Kidney epithelial cell (primary cell): ENCODE results near the gene ABO. TPM values are rescaled to one million over a fixed set of nuclear protein-coding genes. Genes with fewer than 3 reads are reported as not detected.

ENCODE experiments used
- DNase-seq: peaks from one replicate; pipeline ENCODE4 v3.0.0-alpha.2; 2010; ENCODE audit warnings: low read depth
- H3K27me3 ChIP-seq: 2 replicates; pipeline ENCODE4 v1.6.0; 2011; ENCODE audit warnings: low read length; ENCODE audit not compliant: control insufficient read depth, insufficient read depth
- H3K36me3 ChIP-seq: 2 replicates; pipeline ENCODE4 v1.5.1; 2011; ENCODE audit warnings: low read length; ENCODE audit not compliant: control insufficient read depth, insufficient read depth
- H3K4me3 ChIP-seq: 2 replicates; pipeline ENCODE4 v1.5.1; 2011; ENCODE audit warnings: low read depth, mild to moderate bottlenecking, control low read depth, low read length
- total RNA-seq: library from RNA; depleted of rRNA; stranded (reverse); fragments of >200 nt; gene quantifications from 2 replicates; pipeline ENCODE4 v1.2.3, GENCODE V29; 2015
- TF ChIP-seq, protein P1 (sequence below): IDR thresholded peaks from 2 replicates; pipeline ENCODE4 v1.5.1; 2011; ENCODE audit warnings: mild to moderate bottlenecking, moderate library complexity, low read length, control low read depth, inconsistent platforms; ENCODE audit not compliant: insufficient read depth, poor library complexity, severe bottlenecking

ABO gene
- total RNA-seq, 1 donor from 2014 or later = 1.8 TPM

DNA sequence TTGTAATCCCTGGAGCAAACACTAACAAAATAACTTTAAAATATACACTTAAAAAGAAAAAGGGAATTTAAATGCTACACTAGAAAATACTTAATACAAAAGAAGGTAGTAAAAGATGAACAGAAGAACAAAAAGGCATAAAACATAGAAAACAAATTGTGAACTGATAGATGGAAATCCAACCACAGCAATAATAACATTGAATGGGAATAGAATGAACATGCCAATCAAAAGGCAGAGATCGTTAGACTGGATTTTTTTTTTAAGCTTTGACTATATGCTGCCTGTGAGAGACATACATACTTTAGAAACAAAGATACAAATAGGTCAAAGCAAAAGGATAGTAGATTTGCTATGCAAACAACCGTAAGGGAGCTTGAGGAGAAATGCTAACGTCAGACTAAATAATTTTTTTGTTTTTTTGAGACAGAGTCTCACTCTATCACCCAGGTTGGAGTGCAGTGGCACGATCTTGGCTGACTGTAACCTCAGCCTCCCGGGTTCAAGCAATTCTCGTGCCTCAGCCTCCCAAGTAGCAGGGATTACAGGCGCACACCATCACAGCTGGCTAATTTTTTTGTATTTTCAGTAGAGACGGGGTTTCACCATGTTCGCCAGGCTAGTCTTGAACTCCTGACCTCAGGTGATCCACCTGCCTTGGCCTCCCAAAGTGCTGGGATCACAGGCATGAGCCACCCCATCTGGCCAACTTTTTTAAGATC, 6.5 kb downstream of the ABO start:
- TF ChIP-seq, protein P1, sequence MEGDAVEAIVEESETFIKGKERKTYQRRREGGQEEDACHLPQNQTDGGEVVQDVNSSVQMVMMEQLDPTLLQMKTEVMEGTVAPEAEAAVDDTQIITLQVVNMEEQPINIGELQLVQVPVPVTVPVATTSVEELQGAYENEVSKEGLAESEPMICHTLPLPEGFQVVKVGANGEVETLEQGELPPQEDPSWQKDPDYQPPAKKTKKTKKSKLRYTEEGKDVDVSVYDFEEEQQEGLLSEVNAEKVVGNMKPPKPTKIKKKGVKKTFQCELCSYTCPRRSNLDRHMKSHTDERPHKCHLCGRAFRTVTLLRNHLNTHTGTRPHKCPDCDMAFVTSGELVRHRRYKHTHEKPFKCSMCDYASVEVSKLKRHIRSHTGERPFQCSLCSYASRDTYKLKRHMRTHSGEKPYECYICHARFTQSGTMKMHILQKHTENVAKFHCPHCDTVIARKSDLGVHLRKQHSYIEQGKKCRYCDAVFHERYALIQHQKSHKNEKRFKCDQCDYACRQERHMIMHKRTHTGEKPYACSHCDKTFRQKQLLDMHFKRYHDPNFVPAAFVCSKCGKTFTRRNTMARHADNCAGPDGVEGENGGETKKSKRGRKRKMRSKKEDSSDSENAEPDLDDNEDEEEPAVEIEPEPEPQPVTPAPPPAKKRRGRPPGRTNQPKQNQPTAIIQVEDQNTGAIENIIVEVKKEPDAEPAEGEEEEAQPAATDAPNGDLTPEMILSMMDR = no peak
- no peak for DNase-seq
- no peaks in the 10 kb centered on the region for H3K36me3 ChIP-seq
- H3K27me3 ChIP-seq = no peaks in the 10 kb centered on the region
- H3K4me3 ChIP-seq = no peak overlapping the region

DNA sequence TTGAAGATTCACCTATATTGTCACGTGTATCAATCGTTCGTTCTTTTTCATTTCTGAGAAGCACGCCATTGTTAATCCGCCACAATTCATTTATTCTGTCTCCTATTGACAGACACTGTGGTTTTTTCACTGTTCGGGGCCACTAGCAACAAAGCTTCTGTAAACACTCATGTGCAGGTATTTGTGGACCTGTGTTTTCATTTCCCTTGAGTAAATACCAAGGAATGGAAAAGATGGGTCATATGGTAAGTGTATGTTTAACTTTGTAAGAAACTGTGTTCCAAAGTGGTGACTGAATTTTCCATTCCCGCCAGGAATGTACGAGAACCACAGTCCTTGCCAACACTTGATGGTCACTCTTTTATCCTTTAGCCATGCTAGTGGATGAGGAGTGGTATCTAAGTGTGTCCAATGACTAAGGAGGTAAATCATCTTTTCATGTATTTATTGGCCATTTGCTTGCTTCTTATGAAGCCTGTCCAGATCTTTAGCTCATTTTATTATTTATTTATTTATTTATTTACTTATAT, 10.7 kb downstream of the ABO start:
- TF ChIP-seq, protein P1 = no peak
- H3K36me3 ChIP-seq = no peaks in the 10 kb centered on the region
- H3K4me3 ChIP-seq = no peak overlapping the region
- DNase-seq = no peak
- no peaks in the 10 kb centered on the region for H3K27me3 ChIP-seq

GRCh38 chr9:133263557-133263956, 11.4 kb downstream of the ABO start:
- no peaks in the 10 kb centered on the region for H3K36me3 ChIP-seq
- DNase-seq = no peak
- no peak overlapping the region for H3K4me3 ChIP-seq
- H3K27me3 ChIP-seq = no peaks in the 10 kb centered on the region
- TF ChIP-seq, protein P1 = no peak

DNA sequence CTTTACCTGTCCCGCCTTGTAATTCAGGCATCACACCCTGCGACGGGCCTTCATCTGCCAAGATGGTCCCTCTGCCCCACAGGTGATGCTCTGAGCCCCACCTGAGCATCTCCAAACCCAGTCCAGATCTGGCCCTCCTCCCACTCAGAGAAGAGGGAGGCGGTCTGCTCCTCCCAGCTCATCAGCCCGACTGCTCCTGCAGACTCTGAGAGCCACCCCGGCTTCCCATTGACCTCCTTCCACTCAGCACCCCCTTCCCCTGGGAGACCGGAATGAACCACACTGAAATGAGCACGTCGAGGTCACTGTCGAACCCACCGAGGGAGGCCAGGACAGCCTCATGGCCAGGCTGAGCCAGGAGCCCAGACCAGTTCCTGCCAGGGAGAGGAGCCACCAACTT, 12.8 kb downstream of the ABO start:
- TF ChIP-seq, protein P1 = no peak

GRCh38 chr9:133261753-133262120, 13.3 kb downstream of the ABO start:
- no peaks in the 10 kb centered on the region for H3K27me3 ChIP-seq
- no peak overlapping the region for H3K4me3 ChIP-seq
- no peak for DNase-seq
- H3K36me3 ChIP-seq = no peaks in the 10 kb centered on the region
- TF ChIP-seq, protein P1 = no peak

More for the DNA sequence above, 12.8 kb downstream of the ABO start:
- Histone ChIP-seq H3K4me3 (no peak overlapping the region), H3K27me3 (no peaks in the 10 kb centered on the region), H3K36me3 (no peaks in the 10 kb centered on the region)
- no peak for DNase-seq
